Ovary (tissue), 9 donors: ENCODE data around the gene SLC43A2. TPM values are rescaled to one million over a fixed set of nuclear protein-coding genes. Genes with fewer than 3 reads are reported as not detected.

Source experiments
- DNase-seq, 5 donors: peaks; one replicate each; pipeline ENCODE4 v3.0.0-alpha.2; 2019 to 2020
- H3K27ac ChIP-seq, 2 donors: fragments of 200-600 bp; one replicate each; pipeline versions ENCODE4 v1.5.1 to v1.8.0; 2019 to 2022
- H3K27me3 ChIP-seq: fragments of 200-600 bp; one replicate; pipeline ENCODE4 v1.8.0; 2022
- H3K36me3 ChIP-seq: fragments of 200-600 bp; sonication (generic); one replicate; pipeline ENCODE4 v1.5.1; 2019
- H3K4me1 ChIP-seq: one replicate; pipeline ENCODE4 v1.8.1; 2013; ENCODE audit warnings: mild to moderate bottlenecking, moderate library complexity; ENCODE audit not compliant: insufficient read depth
- H3K4me3 ChIP-seq: fragments of 200-600 bp; sonication (generic); one replicate; pipeline ENCODE4 v1.5.1; 2017
- H3K9me3 ChIP-seq, 2 donors: fragments of 200-600 bp in 1 of 2; sonication (generic) in 1 of 2; one replicate each; pipeline versions ENCODE4 v1.5.1 to v1.8.1; 2013 to 2019; ENCODE audit warnings: mild to moderate bottlenecking in 1 of 2, moderate library complexity in 1 of 2
- EP300 ChIP-seq: sonication (generic); formaldehyde crosslinking; IDR thresholded peaks from one replicate; pipeline ENCODE4 v1.6.1; 2017; ENCODE audit warnings: antibody characterized with exemption
- POLR2A ChIP-seq: fragments of 450-650 bp; IDR thresholded peaks from one replicate; pipeline ENCODE4 v1.6.1; 2017; ENCODE audit warnings: antibody characterized with exemption, mild to moderate bottlenecking, moderate library complexity
- WGBS, 3 donors: extraction: QIAGEN DNeasy Blood & Tissue Kit in 1 of 3; methylation state at CpG; one replicate each; pipeline versions ENCODE4 v1.1.5 to v1.1.7; 2013 to 2017; 5-methylcytosine and 5-hydroxymethylcytosine counted together
- intact Hi-C, 4 donors: fragments of 100-400 bp; cut with DNase I; formaldehyde crosslinking; loops; one replicate each; pipeline versions ENCODE4 v1.11.0 to v1.15.1; 2022 to 2023
- polyA plus RNA-seq, 2 donors: library from polyadenylated mRNA; stranded (reverse); fragments of 200-250 nt in 1 of 2; fragments of 350-450 nt in 1 of 2; fragmentation: Illumina TruSeq in 1 of 2; extraction: RNeasy Lipid Tissue Mini Kit (QIAGEN cat#74804) in 1 of 2; gene quantifications; one replicate each; pipeline ENCODE4 v1.2.3, GENCODE V29; 2013 to 2014
- total RNA-seq, 7 donors: library from RNA; depleted of rRNA in 2 of 7; stranded (reverse); fragments of >200 nt in 2 of 7; fragmentation: NEBNext Ultra II Directional in 3 of 7; extraction: Animal tissue kit (Norgen Biotek cat#: 25700) in 3 of 7; gene quantifications; one replicate each; pipeline versions ENCODE4 v1.1.0 to v1.2.4, GENCODE V29; 2016 to 2023
- TF ChIP-seq, protein P1 (sequence below), 3 donors: fragments of 450-650 bp in 2 of 3; fragments of 200-600 bp in 1 of 3; IDR thresholded peaks; one replicate each; pipeline versions ENCODE4 v1.5.1 to v1.8.0; 2016 to 2022; ENCODE audit warnings: antibody characterized with exemption in 3 of 3, mild to moderate bottlenecking in 1 of 3
- donor health status: DM: no; HTN: no; CAD: no; lungs with moderate emphysema.
- donor health status: DM: no; HTN: no; CAD: no.
- donor health status: Bipolar disorder and iron deficiency.
- donor health status: DM: yes; HTN: yes; CAD: no.
- donor health status: DM: no; HTN: no; CAD: no.
- donor health status: DM: yes; HTN: yes; CAD: no.

SLC43A2 gene
- total and polyA plus RNA-seq, 9 donors: 3.5 to 24.6 (median 7.1) TPM

DNA sequence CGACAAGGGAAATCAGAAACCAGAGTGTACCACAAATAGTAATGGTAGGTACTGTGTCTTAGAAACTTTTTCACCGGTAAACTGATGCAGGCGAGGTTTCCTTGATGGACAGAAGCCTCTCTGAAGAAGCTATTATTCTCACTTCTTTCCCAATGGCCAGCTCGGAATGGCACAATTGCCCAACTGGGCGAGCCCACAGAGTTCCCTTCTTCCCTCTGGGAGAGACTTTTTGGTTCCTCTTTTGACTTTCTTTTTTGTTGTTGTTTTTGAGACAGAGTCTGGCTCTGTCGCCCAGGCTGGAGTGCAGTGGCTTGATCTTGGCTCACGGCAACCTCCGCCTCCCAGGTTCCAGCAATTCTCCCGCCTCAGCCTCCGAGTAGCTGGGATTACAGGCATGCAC, 16.9 kb downstream of the SLC43A2 start:
- Histone ChIP-seq H3K9me3 (no peaks in the 10 kb centered on the region), H3K27ac (no peak overlapping the region), H3K4me3 (no peak overlapping the region), H3K36me3 (no peaks in the 10 kb centered on the region), H3K4me1 (no peaks in the 10 kb centered on the region), H3K27me3 (no peaks in the 10 kb centered on the region)
- no peak for DNase-seq
- WGBS, 3 donors: 80 to 91% (median 83%) methylated on average over 10 of the region's 10 CpGs
- TF ChIP-seq EP300 (no peak), POLR2A (no peak)
- TF ChIP-seq, protein P1, sequence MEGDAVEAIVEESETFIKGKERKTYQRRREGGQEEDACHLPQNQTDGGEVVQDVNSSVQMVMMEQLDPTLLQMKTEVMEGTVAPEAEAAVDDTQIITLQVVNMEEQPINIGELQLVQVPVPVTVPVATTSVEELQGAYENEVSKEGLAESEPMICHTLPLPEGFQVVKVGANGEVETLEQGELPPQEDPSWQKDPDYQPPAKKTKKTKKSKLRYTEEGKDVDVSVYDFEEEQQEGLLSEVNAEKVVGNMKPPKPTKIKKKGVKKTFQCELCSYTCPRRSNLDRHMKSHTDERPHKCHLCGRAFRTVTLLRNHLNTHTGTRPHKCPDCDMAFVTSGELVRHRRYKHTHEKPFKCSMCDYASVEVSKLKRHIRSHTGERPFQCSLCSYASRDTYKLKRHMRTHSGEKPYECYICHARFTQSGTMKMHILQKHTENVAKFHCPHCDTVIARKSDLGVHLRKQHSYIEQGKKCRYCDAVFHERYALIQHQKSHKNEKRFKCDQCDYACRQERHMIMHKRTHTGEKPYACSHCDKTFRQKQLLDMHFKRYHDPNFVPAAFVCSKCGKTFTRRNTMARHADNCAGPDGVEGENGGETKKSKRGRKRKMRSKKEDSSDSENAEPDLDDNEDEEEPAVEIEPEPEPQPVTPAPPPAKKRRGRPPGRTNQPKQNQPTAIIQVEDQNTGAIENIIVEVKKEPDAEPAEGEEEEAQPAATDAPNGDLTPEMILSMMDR (IDR thresholded peaks at IDR 0.05): no peak
- intact Hi-C loops: no loop called here

- H3K27me3 ChIP-seq: no peaks in the 10 kb centered on the region
- WGBS, 3 donors: 88 to 96% (median 91%) methylated on average over 7 of the region's 7 CpGs
- no peaks in the 10 kb centered on the region for H3K36me3 ChIP-seq
- H3K27ac ChIP-seq: no peak overlapping the region
- H3K9me3 ChIP-seq: no peaks in the 10 kb centered on the region
- no peak overlapping the region for H3K4me3 ChIP-seq
- TF ChIP-seq, protein P1 (IDR thresholded peaks at IDR 0.05): no peak
- TF ChIP-seq POLR2A: no peak
- TF ChIP-seq EP300: no peak
- no peak for DNase-seq
- H3K4me1 ChIP-seq: peaks cover 6% of the 10 kb centered on the region
- intact Hi-C loops: no loop called here
Observed at GRCh38 chr17:1608676-1609075, 20.0 kb downstream of the SLC43A2 start.

GRCh38 chr17:1607971-1608320, 20.7 kb downstream of the SLC43A2 start:
- no peak overlapping the region for H3K27ac ChIP-seq
- peaks cover 6% of the 10 kb centered on the region for H3K4me1 ChIP-seq
- no peaks in the 10 kb centered on the region for H3K9me3 ChIP-seq
- H3K4me3 ChIP-seq: no peak overlapping the region
- no peaks in the 10 kb centered on the region for H3K27me3 ChIP-seq
- intact Hi-C loops: no loop called here
- no peak for TF ChIP-seq EP300
- TF ChIP-seq, protein P1 (IDR thresholded peaks at IDR 0.05): no peak
- TF ChIP-seq POLR2A: no peak
- no peaks in the 10 kb centered on the region for H3K36me3 ChIP-seq
- DNase-seq: no peak
- WGBS, 3 donors: 73 to 84% (median 74%) methylated on average over 5 of the region's 5 CpGs

GRCh38 chr17:1606352-1606985, 22.2 kb downstream of the SLC43A2 start:
- no peaks in the 10 kb centered on the region for H3K27me3 ChIP-seq
- no peaks in the 10 kb centered on the region for H3K36me3 ChIP-seq
- DNase-seq: peak in 1 of 5 donors; percentile 30
- peaks cover 6% of the 10 kb centered on the region for H3K4me1 ChIP-seq
- H3K9me3 ChIP-seq: no peaks in the 10 kb centered on the region
- H3K4me3 ChIP-seq: no peak overlapping the region
- TF ChIP-seq POLR2A: no peak
- TF ChIP-seq, protein P1 (IDR thresholded peaks at IDR 0.05): no peak
- TF ChIP-seq EP300: no peak
- intact Hi-C loops: no loop called here
- no peak overlapping the region for H3K27ac ChIP-seq
- WGBS, 3 donors: 72 to 82% (median 82%) methylated on average over 26 of the region's 26 CpGs
